Left lung (tissue), 10 donors: ENCODE measurements around the gene VWA5B1. TPM values are rescaled to one million over a fixed set of nuclear protein-coding genes. Genes with fewer than 3 reads are reported as not detected.
A peak's percentile ranks its signal among the peaks of the same experiment; 100 is the strongest.

Source experiments
- ATAC-seq: fragments of 200-7000 bp; cut with Tn5 transposase; one replicate; pipeline ENCODE4 v1.9.1; 2020; ENCODE audit warnings: moderate library complexity
- DNase-seq, 4 donors: peaks; one replicate each; pipeline ENCODE4 v3.0.0-alpha.2; 2013 to 2020
- H3K27ac ChIP-seq, 2 donors: fragments of 200-600 bp; sonication (generic) in 1 of 2; one replicate each; pipeline versions ENCODE4 v1.5.0 to v1.8.0; 2020 to 2021
- H3K27me3 ChIP-seq, 2 donors: fragments of 200-600 bp; sonication (generic) in 1 of 2; one replicate each; pipeline versions ENCODE4 v1.5.0 to v1.8.0; 2020 to 2021
- H3K36me3 ChIP-seq, 2 donors: fragments of 200-600 bp; sonication (generic) in 1 of 2; one replicate each; pipeline versions ENCODE4 v1.5.0 to v1.8.0; 2020 to 2021
- H3K4me1 ChIP-seq, 2 donors: fragments of 200-600 bp; one replicate each; pipeline ENCODE4 v1.8.0; 2021
- H3K4me3 ChIP-seq, 2 donors: fragments of 200-600 bp; sonication (generic) in 1 of 2; one replicate each; pipeline versions ENCODE4 v1.5.0 to v1.8.0; 2020 to 2021; ENCODE audit warnings: mild to moderate bottlenecking in 1 of 2
- H3K9me3 ChIP-seq, 2 donors: fragments of 200-600 bp; sonication (generic) in 1 of 2; one replicate each; pipeline versions ENCODE4 v1.5.0 to v1.8.0; 2020 to 2021
- CTCF ChIP-seq, 2 donors: fragments of 200-600 bp; sonication (generic) in 1 of 2; IDR thresholded peaks; one replicate each; pipeline versions ENCODE4 v1.5.0 to v1.8.0; 2021; ENCODE audit warnings: antibody characterized with exemption in 2 of 2
- intact Hi-C, 2 donors: fragments of 100-400 bp; cut with DNase I; formaldehyde crosslinking; loops; one replicate each; pipeline versions ENCODE4 v1.11.2 to v1.14.2; 2022
- polyA plus RNA-seq, 6 donors: library from polyadenylated mRNA; unstranded; fragments of 120-200 nt; gene quantifications; one replicate each; pipeline ENCODE4 v1.2.1, GENCODE V29; 2013; ENCODE audit not compliant: insufficient read length in 6 of 6
- total RNA-seq, 2 donors: library from RNA; stranded (reverse); fragmentation: NEBNext Ultra II Directional; extraction: Animal tissue kit (Norgen Biotek cat#: 25700); gene quantifications; one replicate each; pipeline ENCODE4 v1.2.1, GENCODE V29; 2021
- donor health status: DM: no; HTN: yes; CAD: no.
- donor health status: DM: no; HTN: no; CAD: no.

VWA5B1 gene
- total and polyA plus RNA-seq, 8 donors, result 0.15 to 1.2 (median 0.70) TPM

GRCh38 chr1:20325407-20325843, 34.8 kb downstream of the VWA5B1 start:
- ATAC-seq (no peak), DNase-seq (no peak)
- Histone ChIP-seq H3K27ac (no peak overlapping the region), H3K9me3 (no peaks in the 10 kb centered on the region), H3K4me3 (no peak overlapping the region), H3K36me3 (no peaks in the 10 kb centered on the region), H3K27me3 (peaks cover 0 to 60% of the 10 kb centered on the region in 2 donors), H3K4me1 (peaks cover 0 to 7% of the 10 kb centered on the region in 2 donors)
- TF ChIP-seq CTCF (IDR thresholded peaks at IDR 0.05), result no peak
- intact Hi-C loops, result no loop called here

- no peak overlapping the region for H3K4me3 ChIP-seq
- peak in 2 of 4 donors; percentile 92 to 96 for DNase-seq
- intact Hi-C loops, result no loop called here
- peaks cover 0 to 58% of the 10 kb centered on the region in 2 donors for H3K27me3 ChIP-seq
- no peak overlapping the region for H3K27ac ChIP-seq
- no peak for TF ChIP-seq CTCF (IDR thresholded peaks at IDR 0.05)
- no peaks in the 10 kb centered on the region for H3K9me3 ChIP-seq
- H3K4me1 ChIP-seq, result peaks cover 0 to 7% of the 10 kb centered on the region in 2 donors
- ATAC-seq, result peak; percentile 64
- H3K36me3 ChIP-seq, result no peaks in the 10 kb centered on the region
Observed at GRCh38 chr1:20325844-20326420, 35.3 kb downstream of the VWA5B1 start.

GRCh38 chr1:20327467-20327866, 36.8 kb downstream of the VWA5B1 start:
- H3K36me3 ChIP-seq, result no peaks in the 10 kb centered on the region
- ATAC-seq (no peak), DNase-seq (no peak)
- no peak overlapping the region for H3K4me3 ChIP-seq
- H3K27me3 ChIP-seq, result peaks cover 0 to 50% of the 10 kb centered on the region in 2 donors
- intact Hi-C loops, result no loop called here
- TF ChIP-seq CTCF (IDR thresholded peaks at IDR 0.05), result no peak
- H3K27ac ChIP-seq, result no peak overlapping the region
- H3K4me1 ChIP-seq, result no peaks in the 10 kb centered on the region
- no peaks in the 10 kb centered on the region for H3K9me3 ChIP-seq

GRCh38 chr1:20328201-20328600, 37.5 kb downstream of the VWA5B1 start:
- Histone ChIP-seq H3K27me3 (peaks cover 0 to 42% of the 10 kb centered on the region in 2 donors), H3K36me3 (no peaks in the 10 kb centered on the region), H3K9me3 (no peaks in the 10 kb centered on the region), H3K4me1 (no peaks in the 10 kb centered on the region), H3K27ac (no peak overlapping the region), H3K4me3 (no peak overlapping the region)
- intact Hi-C loops, result no loop called here
- DNase-seq (no peak), ATAC-seq (no peak)
- TF ChIP-seq CTCF (IDR thresholded peaks at IDR 0.05), result no peak

- no peaks in the 10 kb centered on the region for H3K36me3 ChIP-seq
- no peak overlapping the region for H3K27ac ChIP-seq
- H3K4me1 ChIP-seq, result no peaks in the 10 kb centered on the region
- ATAC-seq (no peak), DNase-seq (no peak)
- no peaks in the 10 kb centered on the region for H3K9me3 ChIP-seq
- H3K27me3 ChIP-seq, result peaks cover 0 to 29% of the 10 kb centered on the region in 2 donors
- intact Hi-C loops, result no loop called here
- no peak overlapping the region for H3K4me3 ChIP-seq
- no peak for TF ChIP-seq CTCF (IDR thresholded peaks at IDR 0.05)
Observed at GRCh38 chr1:20329793-20330542, 39.3 kb downstream of the VWA5B1 start.
